GM20000 (cell line): ENCODE measurements around the gene ATRN.
A peak's percentile ranks its signal among the peaks of the same experiment; 100 is the strongest.

Source experiments
- DNase-seq: peaks from one replicate; pipeline ENCODE4 v3.0.0; 2012; ENCODE audit warnings: low spot score
- CTCF ChIP-seq: IDR thresholded peaks from 2 replicates; pipeline ENCODE4 v1.5.1; 2012; ENCODE audit warnings: mild to moderate bottlenecking, control low read depth; ENCODE audit errors: extremely low read depth, missing control alignments

Gene ATRN

GRCh38 chr20:3659492-3660261 is 188.9 kb downstream of the ATRN start:
- no peak for TF ChIP-seq CTCF
- no peak for DNase-seq

- DNase-seq = peak; percentile 56
- no peak for TF ChIP-seq CTCF
These were observed 189.6 kb downstream of the ATRN start for GRCh38 chr20:3660262-3661059.

GRCh38 chr20:3661060-3661813 is 190.4 kb downstream of the ATRN start:
- no peak for TF ChIP-seq CTCF

GRCh38 chr20:3661814-3662665 is 191.2 kb downstream of the ATRN start:
- DNase-seq = no peak
- TF ChIP-seq CTCF = no peak

More at GRCh38 chr20:3661060-3661813, 190.4 kb downstream of the ATRN start:
- peak; percentile 35 for DNase-seq

GRCh38 chr20:3663031-3663701 is 192.3 kb downstream of the ATRN start, which contains the start of gene GFRA4:
Gene GFRA4, minus strand, starts transcription at chr20:3663399. Its CDS starts 0 bp downstream, at chr20:3663399.
- DNase-seq = no peak
- TF ChIP-seq CTCF = no peak

- TF ChIP-seq CTCF = no peak
- no peak for DNase-seq
These were observed 193.0 kb downstream of the ATRN start for GRCh38 chr20:3663858-3664257.
